Measurements from ENCODE around the gene ESR1.
"Not testable (repeated sequence)": the region's sequence is repeated elsewhere in the genome, so short reads cannot be mapped to it uniquely, and the experiment has no call there.

ESR1 gene

DNA sequence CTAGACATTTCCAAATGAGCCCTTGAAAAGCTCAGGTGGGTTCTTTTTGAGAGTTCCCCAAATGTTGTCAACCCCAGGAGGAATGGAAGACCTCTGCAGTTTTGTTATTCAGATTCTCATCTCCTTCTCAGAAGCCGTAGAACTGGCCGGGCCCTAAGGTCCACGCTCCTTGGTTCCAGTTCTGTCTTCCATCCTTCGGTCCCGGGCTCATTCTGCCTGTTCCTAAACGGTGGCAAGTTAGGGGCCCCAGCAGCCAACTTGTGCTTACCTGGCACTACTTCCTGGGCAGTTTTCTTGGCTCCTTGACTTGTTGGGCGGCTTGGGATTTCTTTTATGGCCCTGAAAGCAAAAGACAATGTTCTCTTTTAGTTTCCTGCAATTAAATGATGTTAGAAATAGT is 6.4 kb downstream of the ESR1 start:
- DNase-seq (ENCODE audit: low read depth in 2 of 2) = no peak

DNA sequence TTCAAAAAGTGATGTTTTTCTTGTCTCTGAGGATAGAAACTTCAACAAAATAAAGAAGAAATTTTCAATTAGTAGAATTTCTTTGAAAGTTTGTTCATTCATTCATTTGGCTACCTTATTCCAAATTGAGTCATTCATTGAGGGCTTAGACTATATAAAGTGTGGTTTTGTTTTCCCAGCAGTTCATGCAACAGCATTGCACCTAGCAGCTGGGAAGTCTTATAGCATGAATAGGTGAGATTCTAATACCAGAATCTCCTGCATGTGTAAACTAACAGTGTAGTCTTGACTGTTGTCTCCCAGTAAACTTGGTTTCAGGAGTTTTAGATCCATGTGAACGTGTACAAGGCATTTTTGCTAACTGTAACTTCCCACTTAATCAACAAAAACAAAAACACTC is 7.1 kb downstream of the ESR1 start:
- no peak for DNase-seq (ENCODE audit: low read depth in 2 of 2)

DNA sequence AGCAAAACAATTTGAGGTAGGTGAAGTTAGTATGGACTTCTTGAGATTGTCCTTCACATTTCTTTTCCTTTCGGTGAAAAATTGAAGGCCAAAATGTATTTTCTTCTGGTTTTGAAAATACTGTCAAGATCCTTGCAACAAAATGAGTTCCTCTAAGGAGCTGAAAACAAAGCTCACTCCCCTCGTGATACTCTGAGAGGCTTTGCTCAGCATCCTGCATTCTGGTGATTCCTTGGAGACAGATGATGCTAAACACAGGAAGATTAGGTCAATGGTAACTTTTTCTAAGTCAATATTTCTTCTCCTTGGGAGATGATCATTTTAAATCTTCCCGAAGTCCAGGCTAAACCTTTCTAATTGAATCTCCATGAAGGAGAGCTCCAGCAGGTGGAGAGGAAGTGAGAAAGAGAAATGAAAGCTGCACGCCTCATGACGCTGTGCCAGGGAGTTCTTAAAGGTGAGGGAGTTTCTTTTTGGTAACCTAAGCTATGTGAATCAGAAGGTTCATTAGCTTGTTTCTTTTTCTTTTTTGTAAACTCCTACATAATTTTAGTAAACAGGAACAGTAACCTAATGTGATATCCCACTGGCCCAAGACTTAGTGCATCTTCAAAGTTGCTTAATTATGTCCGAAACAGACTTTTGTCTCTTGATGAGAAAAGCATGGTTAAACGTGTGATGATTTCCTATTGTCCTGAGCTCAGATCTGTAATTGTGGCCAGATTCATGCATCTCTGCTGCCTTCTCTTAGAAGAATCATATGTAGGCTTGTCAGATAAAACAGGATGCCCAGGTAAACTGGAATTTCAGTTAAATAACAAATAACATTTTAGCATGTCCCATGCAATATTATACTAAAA is 15.0 kb downstream of the ESR1 start:
- DNase-seq (ENCODE audit: low read depth in 2 of 2) = no peak

DNA sequence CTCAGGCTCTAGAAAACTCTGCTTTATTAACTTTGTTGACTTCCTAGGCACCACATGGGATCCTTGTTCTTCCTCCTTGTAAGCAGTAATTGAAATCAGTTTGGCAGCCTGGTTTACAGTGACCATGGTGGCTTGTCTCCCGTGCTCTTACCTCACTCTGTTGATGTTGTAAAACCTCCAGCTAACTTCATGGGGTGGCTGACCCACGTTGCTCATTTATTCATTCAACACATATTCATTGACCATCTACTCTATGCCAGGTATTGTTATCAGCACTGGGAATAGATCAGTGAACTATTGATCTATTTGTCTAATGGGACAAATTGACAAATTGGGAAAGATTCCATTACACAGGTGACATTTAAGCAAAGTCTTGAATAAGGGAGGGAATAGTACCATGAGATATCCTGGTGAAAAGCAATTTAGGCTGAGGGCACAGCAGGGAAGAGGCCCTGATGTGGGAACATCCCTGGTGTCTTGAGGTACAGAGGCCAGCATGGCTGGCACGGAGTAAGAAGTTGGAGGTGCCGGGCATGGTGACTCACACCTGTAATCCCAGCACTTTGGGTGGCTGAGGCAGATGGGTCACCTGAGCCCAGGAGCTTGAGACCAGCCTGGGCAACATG is 19.1 kb downstream of the ESR1 start:
- DNase-seq (ENCODE audit: low read depth in 2 of 2) = no peak

DNA sequence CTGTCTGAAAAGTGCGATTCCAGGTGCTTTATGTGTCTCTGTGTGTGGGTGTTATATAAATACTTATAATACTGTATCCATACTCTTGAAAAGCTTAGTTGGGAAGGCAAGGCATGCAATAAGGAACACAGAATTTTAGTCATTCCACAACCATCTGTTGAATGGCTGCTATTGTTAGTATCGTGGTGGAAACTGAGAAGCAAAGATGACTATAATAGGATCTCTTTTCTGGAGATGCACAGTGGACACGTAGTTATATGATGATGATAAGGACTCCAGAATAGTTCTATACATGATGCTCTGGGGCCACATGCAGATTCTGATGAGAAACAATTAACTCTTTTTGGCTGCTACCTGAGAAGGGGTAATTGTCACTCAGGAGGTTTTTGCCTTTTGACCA is 25.2 kb downstream of the ESR1 start:
- no peak for DNase-seq (ENCODE audit: low read depth in 2 of 2)

DNA sequence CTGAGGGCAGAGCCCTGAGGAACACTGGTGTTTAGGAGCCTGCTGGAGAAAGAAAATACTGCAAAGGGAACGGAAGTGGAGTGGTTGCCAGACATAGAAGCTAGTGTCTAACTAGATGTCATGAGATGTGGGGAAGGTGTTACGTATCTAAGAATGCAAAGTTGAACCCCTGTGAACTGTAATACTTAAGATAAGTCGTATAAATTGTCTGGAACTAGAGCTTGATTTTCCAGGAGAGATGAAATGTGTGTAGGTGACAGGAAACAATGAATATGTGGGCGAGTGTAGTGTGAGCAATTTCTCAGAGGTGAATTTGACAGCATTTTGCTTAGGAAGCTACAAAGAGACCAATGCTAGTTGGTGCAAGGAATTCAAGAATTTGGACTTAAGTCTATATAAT is 27.9 kb downstream of the ESR1 start:
- DNase-seq (ENCODE audit: low read depth in 2 of 2) = no peak

DNA sequence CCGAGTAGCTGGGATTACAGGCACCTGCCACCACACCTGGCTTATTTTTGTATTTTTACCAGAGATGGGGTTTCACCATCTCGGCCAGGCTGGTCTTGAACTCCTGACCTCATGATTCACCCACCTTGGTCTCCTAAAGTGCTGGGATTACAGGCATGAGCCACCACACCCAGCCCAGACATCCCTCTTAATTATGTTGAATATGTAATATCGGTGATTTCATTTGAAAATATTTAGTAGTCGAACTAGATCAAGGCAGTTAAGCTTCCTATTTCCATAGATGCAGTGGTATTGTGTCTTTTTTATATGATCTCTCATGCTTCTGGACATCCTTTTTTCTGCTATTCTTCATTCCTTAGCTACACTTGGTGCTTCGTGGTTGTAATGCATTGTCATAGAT is 29.7 kb downstream of the ESR1 start:
- DNase-seq (ENCODE audit: low read depth in 2 of 2) = no peak

DNA sequence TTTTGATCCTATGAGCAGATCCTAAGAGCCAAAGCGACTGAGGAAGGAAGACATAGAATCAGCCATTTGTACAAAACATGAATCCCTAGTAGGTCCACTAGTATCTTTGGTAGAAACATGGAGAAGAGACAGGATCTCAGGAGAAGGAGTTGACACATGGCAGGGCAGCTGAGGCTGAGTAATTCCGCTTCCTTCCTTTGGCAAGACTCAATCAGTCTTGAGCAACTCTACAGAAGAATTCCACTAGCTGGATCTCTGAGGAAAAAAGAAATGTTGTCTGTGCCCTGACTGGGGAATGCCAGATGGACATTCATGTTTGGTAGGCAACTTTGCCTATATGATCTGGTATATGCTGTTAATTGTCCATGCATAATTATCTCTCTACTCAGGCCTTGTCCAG is 35.3 kb downstream of the ESR1 start:
- DNase-seq (ENCODE audit: low read depth in 2 of 2) = no peak

DNA sequence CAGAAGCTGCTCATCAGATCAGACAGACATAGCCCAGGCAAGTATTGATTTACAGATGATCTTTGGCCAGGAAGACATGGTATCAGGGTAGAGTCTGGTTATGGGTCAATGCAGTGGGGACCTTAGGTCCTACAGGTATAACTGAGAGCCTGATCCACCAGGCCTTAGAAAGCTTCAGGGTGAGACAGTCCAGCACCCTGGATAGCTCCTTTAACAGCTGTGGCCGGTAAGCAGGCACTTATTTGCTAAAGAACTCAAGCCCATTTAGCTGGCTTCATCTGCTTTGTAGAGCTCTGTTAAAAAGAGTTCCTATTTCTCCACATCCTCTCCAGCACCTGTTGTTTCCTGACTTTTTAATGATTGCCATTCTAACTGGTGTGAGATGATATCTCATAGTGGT is 39.6 kb downstream of the ESR1 start:
- DNase-seq (ENCODE audit: low read depth in 2 of 2) = no peak

DNA sequence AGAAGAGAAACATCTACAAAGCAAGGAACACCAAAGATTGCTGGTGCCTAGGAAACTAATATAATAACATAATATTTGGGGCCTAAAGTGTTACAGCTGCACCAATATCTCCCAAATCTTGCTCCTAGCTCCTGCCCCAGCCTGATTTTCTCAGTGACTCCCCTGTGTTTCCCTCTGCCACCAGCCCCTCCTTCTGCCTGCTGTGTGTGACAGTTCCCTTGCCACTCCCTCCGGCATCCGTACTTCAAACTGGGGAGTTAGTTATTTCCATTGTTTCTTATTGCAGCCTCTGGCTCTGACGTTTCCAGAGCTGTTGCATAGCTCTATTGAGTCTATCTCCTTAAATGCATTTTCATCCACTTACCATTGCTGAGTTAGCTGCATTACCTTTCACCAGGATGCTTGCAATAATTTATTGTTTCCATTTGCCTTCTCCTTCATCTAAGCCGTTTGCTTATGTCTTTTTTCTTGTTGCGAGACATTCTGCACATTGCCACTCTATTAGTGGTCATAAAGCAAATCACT is 43.1 kb downstream of the ESR1 start:
- DNase-seq (ENCODE audit: low read depth in 2 of 2) = no peak

DNA sequence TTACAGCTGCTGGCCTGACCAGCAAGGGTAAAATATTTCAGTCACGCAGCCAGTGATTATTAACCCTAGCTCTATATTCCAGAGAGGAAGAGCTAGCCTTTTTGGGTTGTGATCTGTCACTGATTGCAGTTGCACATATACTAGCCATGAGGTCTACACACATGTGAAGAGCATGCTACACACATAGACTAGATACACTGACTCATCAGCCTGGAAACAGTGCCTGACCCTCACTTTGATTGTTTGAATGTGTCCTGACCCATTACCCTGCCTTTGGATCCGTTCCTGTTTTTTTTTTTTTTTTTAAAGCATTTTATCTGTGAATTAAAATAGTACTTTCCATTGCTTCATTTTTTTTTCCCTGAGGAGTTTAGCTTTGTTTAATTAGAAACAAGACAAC is 50.8 kb downstream of the ESR1 start:
- no peak for DNase-seq (ENCODE audit: low read depth in 2 of 2)

DNA sequence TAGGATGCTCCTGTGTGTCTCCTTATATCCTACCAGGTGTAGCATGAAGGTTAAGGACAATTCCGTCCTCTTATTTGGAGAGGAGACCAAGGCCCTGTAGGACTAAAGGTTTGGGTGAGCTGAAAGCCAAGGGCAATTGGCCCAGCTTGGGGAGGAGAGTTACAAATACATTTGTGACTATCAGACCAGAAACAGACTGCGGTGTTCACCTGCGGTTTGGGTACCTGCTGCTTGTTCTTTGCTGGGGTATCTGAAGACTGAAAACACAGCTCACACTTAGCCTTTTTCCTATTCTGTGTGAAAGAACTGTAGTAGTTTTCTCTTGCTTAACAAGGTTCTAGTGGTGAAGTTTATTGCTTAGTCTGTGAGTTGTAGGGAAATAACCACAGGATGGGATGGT is 55.0 kb downstream of the ESR1 start:
- DNase-seq (ENCODE audit: low read depth in 2 of 2) = no peak

DNA sequence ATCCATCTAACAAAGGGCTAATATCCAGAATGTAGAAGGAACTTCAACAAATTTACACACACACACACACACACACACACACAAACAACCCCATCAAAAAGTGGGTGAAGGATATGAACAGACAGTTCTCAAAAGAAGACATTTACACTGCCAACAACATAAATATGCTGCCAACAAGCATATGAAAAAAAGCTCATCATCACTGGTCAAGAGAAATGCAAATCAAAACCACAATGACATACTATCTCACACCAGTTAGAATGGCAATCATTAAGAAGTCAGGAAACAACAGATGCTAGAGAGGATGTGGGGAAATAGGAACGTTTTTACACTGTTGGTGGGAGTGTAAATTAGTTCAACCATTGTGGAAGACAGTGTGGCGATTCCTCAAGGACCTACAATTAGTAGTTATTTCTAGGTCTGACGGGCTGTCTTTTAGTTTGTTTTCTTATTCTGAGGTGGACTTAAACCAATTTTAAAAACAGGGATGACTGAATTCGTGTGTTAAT is 59.9 kb downstream of the ESR1 start:
- not testable (repeated sequence) for DNase-seq (ENCODE audit: low read depth in 2 of 2)

DNA sequence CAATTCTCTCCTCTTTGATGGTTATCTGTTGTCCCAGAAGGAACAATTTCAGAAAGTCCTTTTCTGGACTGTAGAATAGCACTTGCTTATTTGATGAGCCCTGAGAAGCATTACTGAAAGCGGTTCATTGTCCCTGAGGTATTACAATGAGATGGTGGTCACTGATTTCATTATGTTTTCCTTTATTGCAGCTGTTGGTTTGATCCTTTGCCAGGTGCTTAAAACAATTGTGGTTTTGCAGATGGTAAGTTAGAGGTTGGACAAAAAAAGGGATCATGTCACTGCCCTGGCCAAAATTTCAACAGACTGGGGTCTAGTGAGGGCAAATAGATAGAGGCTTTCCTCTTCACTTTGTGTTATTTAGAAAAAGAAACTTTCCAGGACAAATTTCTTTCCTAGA is 61.9 kb downstream of the ESR1 start:
- DNase-seq (ENCODE audit: low read depth in 2 of 2) = no peak

DNA sequence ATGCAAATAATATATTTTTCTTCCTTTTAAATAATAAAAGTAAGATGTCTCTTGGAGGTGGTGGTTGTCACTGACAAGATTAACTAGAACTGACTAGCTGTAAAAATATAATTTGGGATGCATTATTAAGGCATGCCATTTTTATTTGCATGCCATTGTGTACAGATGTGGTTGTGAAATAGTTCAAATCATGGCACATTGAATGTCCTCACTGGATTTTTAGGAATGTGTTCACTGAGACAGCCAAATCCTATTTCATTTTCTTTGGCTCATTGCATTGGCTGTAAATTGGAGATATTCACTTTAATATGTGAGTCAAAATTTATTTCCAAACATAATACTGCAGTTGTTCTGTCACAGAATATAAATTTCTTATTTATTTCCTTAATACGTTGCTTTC is 62.3 kb downstream of the ESR1 start:
- DNase-seq (ENCODE audit: low read depth in 2 of 2) = no peak

DNA sequence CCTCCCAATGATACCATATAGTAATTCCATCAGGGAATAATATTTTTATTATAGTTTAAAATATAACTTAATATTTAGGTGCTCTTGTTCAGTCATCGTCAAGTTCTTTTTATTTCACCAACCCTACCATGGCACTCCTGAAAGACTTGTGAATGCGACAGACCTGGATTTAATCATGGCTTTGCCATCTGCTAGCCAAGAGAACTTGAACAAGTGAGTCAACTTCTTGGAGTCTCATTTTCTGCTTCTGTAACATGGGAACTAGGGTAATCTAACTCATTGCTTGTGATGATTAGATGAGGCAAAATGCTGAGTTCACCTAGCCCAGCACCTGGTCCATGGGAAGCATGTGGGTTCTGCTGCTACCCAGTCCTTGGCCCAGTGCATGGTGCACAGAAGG is 62.9 kb downstream of the ESR1 start:
- DNase-seq (ENCODE audit: low read depth in 2 of 2) = no peak

DNA sequence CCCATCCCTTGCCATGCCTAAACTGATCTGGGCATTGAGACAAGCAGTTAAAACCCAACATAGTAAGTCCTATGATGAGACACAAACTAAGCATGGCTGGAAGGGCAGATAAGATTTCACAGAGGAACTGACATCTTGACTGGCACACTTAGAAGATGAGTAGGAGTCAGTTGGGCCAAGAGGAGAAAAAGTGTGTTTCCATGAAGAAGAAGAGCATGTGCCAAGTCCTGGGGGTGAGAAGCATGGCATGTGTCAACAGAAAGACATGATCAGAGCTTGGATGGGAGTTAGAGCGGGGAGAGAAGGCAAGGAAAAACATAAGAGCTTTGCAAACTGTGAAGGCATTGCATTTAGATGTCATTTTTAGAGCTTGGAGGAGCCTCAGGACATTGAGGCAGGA is 68.0 kb downstream of the ESR1 start:
- no peak for DNase-seq (ENCODE audit: low read depth in 2 of 2)

DNA sequence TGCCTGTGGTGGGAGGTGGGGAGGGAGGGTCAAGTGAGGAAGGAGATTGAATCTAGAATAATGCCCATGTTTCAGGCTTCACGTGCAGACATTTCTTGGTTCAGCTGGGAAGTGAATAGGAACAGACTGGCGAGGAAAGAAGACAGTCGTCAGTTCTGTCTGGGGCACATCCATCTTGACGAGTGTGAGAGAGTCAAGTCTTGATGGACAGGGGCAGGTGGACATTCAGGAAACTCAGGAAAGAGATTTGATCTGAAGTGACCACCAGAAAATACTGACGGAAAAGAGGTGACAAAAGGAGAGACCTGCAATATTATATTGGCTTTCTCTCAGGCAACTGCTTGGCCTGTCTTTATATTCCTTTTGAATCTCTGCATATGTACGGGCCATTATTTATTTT is 68.6 kb downstream of the ESR1 start:
- no peak for DNase-seq (ENCODE audit: low read depth in 2 of 2)

DNA sequence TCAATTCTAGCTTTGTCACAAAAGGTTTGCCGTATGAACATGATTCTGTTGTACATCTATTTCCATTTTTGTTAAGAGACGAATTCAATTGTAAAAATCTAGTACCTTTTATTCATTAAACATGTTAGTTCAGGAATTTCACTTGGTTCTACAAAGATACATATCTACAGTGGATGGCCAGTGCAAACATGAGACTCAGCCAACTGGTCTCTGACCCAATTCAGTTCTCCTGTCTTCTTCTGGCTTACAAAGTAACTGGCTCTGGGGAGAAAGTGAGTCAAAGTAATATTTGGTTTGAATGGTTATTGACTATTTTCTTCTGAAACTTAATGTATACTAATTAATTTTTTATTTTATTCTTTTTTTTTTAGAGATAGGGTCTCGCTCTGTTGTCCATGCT is 70.0 kb downstream of the ESR1 start:
- no peak for DNase-seq (ENCODE audit: low read depth in 2 of 2)

DNA sequence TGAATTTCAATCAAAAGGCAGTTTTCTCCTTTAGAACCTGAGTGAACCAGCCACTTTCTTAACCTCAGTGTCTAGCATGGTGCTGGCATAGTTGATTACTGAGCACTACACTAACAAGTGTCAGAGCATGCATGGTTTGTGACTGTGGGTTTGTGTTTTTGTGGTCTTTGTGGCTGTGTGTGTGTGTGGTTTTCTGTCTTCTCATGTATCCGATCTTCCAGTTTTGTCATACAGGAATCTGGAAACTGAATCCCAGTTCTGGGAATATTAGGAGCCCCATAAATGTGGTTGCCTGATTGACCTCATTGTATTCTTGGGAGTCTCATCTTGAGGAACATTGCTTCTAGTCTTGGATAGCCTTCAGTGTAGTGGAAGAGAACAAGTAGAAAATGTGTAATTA is 73.7 kb downstream of the ESR1 start:
- no peak for DNase-seq (ENCODE audit: low read depth in 2 of 2)

DNA sequence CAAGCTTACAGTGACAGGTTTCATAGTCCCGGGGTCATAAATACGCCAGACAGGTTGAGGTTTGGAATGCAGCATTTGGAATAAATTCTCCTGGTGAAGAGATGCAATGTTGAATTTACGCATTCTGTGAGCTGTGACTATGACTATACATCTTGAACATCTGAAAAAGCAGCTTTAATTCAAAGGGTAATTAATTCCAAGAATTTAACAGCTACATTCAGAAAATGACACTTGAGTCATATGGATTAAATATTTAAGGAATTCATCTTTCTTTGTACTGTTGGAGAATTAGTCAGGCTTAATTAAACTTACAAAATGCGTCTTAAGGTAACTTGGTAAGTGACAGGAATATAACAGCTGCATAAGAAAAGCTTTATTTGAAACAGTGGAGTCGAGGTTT is 74.7 kb downstream of the ESR1 start:
- no peak for DNase-seq (ENCODE audit: low read depth in 2 of 2)

DNA sequence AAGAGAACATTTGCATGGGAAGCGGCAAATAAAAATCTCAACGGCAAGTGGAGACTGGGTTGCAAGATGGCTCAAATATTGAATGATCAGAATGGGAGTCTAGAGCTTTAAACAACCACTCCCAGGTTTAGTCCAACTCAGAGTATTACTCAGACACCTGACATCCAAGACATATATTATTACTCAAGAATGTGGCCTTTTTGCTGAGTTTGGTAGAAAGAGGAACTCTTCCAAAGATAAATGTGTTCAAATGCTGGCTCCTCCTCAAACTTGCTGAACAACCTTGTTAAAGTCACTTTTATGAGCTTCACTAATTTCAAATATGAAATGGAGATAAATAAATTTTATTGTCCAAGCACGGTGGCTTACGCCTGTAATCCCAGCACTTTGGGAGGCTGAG is 77.8 kb downstream of the ESR1 start:
- no peak for DNase-seq (ENCODE audit: low read depth in 2 of 2)

DNA sequence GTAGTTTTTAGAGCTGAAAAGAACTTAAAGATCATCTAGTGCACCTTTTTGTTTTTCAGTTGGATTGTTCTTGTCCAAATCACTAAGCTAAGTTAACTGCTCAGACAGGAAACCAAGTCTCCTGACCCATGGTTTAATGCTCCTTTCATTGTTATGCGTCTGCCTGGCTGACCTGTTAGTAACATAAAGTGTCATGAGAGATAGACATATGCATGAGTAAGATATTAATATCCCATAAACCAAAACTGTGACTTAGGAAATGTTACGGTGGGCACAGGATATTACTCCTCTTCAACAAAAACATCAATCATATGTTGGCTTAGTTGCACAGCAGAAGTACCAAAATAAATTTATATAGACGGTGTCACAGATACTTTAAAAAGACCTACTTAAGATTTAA is 84.0 kb downstream of the ESR1 start:
- no peak for DNase-seq (ENCODE audit: low read depth in 2 of 2)
